ENCODE results near the gene PLGRKT.
"Not testable (repeated sequence)": the region's sequence is repeated elsewhere in the genome, so short reads cannot be mapped to it uniquely, and the experiment has no call there.

DNA sequence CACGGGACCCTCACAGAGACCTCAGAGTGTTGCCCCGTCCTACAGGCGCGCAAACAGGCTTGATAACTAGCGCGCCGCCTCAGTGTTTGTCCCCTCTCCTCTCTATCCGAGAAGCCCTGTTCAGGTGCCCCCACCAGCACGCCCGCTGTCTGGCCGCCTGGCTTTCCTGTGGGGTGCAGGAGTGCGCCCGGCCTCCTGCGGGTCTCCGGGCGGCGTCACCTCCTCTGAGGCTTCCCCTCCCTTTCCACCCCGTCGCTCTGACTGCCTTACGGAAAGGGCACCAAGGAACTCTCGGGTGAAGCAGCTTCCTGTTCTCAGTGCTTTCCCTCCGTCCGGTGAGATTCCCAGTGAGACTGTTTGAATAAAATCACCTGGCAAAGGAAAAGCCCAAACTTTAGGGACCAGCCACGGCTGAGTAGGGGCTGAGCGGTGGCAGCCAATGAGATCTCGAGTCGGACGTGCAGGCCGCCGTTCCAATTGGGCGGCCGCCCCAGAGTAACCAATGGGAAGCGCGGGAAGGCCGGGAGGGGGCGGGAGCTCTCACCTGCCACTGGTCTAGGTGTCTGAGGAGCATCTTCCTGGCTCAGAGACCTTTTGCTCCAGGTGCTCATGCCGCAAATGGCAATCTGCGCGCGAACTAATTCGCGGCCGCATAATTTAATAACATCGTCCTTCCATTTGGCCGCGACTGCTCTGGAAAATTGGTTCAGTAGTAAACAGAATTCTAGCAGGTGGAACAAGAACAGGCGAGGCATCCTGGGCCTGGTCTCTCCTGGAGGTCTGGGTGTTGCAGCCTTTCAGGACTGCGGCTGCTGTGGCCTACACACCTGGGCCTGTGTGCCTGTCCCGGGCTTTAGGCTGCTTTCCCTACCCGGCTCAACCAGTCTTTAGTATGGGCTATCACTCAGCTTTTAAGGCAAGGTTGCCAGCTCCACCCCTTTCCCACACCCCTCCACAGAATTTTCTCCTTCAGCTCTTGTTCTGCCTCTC lies 98.4 kb downstream of the PLGRKT start, which contains the start of gene RLN1:
- TF ChIP-seq POLR2A, POLR2AphosphoS5 (IDR thresholded peaks at IDR 0.05): not testable (repeated sequence)
- TF ChIP-seq, protein P1, sequence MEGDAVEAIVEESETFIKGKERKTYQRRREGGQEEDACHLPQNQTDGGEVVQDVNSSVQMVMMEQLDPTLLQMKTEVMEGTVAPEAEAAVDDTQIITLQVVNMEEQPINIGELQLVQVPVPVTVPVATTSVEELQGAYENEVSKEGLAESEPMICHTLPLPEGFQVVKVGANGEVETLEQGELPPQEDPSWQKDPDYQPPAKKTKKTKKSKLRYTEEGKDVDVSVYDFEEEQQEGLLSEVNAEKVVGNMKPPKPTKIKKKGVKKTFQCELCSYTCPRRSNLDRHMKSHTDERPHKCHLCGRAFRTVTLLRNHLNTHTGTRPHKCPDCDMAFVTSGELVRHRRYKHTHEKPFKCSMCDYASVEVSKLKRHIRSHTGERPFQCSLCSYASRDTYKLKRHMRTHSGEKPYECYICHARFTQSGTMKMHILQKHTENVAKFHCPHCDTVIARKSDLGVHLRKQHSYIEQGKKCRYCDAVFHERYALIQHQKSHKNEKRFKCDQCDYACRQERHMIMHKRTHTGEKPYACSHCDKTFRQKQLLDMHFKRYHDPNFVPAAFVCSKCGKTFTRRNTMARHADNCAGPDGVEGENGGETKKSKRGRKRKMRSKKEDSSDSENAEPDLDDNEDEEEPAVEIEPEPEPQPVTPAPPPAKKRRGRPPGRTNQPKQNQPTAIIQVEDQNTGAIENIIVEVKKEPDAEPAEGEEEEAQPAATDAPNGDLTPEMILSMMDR (IDR thresholded peaks at IDR 0.05), result not testable (repeated sequence)
